Loucy (cell line): ENCODE measurements around the gene CALCA.

Source experiments
- H2AFZ ChIP-seq: fragments of 200-600 bp; sonication (generic); 2 replicates; pipeline ENCODE4 v1.6.0; 2016; ENCODE audit warnings: antibody characterized with exemption, mild to moderate bottlenecking, low read length, moderate library complexity
- H3F3A ChIP-seq: fragments of 200-600 bp; 2 replicates; pipeline ENCODE4 v1.6.0; 2016; ENCODE audit warnings: antibody characterized with exemption, low read depth, mild to moderate bottlenecking
- H3K27me3 ChIP-seq: fragments of 200-600 bp; sonication (generic); 2 replicates; pipeline ENCODE4 v1.6.1; 2014; ENCODE audit warnings: low read length, mild to moderate bottlenecking; ENCODE audit not compliant: insufficient read depth, poor library complexity, severe bottlenecking
- H3K36me3 ChIP-seq: fragments of 200-600 bp; sonication (generic); 2 replicates; pipeline ENCODE4 v1.6.1; 2016; ENCODE audit warnings: low read length; ENCODE audit not compliant: insufficient read depth
- H3K4me1 ChIP-seq: fragments of 200-600 bp; sonication (generic); 2 replicates; pipeline ENCODE4 v1.5.1; 2014; ENCODE audit warnings: low read length, mild to moderate bottlenecking; ENCODE audit not compliant: insufficient read depth, poor library complexity, severe bottlenecking
- H3K4me2 ChIP-seq: fragments of 200-600 bp; sonication (generic); 2 replicates; pipeline ENCODE4 v1.6.0; 2014; ENCODE audit warnings: antibody characterized with exemption, low read length, low read depth, mild to moderate bottlenecking; ENCODE audit not compliant: poor library complexity, severe bottlenecking
- H3K4me3 ChIP-seq: fragments of 200-600 bp; sonication (generic); 2 replicates; pipeline ENCODE4 v1.5.1; 2014; ENCODE audit warnings: low read length, mild to moderate bottlenecking, mixed read lengths; ENCODE audit not compliant: poor library complexity, severe bottlenecking
- H3K79me2 ChIP-seq: fragments of 200-600 bp; sonication (generic); 2 replicates; pipeline ENCODE4 v1.6.1; 2014; ENCODE audit warnings: low read length; ENCODE audit not compliant: insufficient read depth
- H3K9ac ChIP-seq: fragments of 200-600 bp; sonication (generic); 2 replicates; pipeline ENCODE4 v1.6.0; 2014; ENCODE audit warnings: mild to moderate bottlenecking, low read depth, low read length, moderate library complexity; ENCODE audit not compliant: poor library complexity, severe bottlenecking
- H3K9me2 ChIP-seq: fragments of 200-600 bp; sonication (generic); replicated peaks from 2 replicates; pipeline ENCODE4 v1.6.1; 2016; ENCODE audit warnings: low read depth, low read length, mixed read lengths
- H3K9me3 ChIP-seq: fragments of 200-600 bp; sonication (generic); 2 replicates; pipeline ENCODE4 v1.6.1; 2014; ENCODE audit warnings: mild to moderate bottlenecking, antibody characterized with exemption, low read length, low read depth; ENCODE audit not compliant: insufficient read depth
- H4K20me1 ChIP-seq: fragments of 200-600 bp; sonication (generic); 2 replicates; pipeline ENCODE4 v1.6.0; 2014; ENCODE audit warnings: antibody characterized with exemption, low read length, mild to moderate bottlenecking; ENCODE audit not compliant: insufficient read depth, poor library complexity, severe bottlenecking
- CTCF ChIP-seq: fragments of 200-600 bp; sonication (generic); conservative IDR thresholded peaks from 2 replicates; pipeline ENCODE4 v1.5.1; 2014; ENCODE audit warnings: mild to moderate bottlenecking, antibody characterized with exemption, low read length
- EZH2phosphoT487 ChIP-seq: fragments of 200-600 bp; IDR thresholded peaks from 2 replicates; pipeline ENCODE4 v1.6.1; 2018; ENCODE audit warnings: antibody characterized with exemption, mild to moderate bottlenecking, moderate library complexity, borderline replicate concordance

Gene CALCA

GRCh38 chr11:14954581-14954980 is 17.6 kb downstream of the CALCA start:
- Histone ChIP-seq H3F3A (no peaks in the 10 kb centered on the region), H3K4me2 (no peak overlapping the region), H3K4me1 (no peaks in the 10 kb centered on the region), H3K79me2 (no peaks in the 10 kb centered on the region), H4K20me1 (no peaks in the 10 kb centered on the region), H3K9me3 (no peaks in the 10 kb centered on the region), H3K9me2 (no peaks in the 10 kb centered on the region), H2AFZ (no peak overlapping the region), H3K27me3 (no peaks in the 10 kb centered on the region), H3K4me3 (no peak overlapping the region), H3K36me3 (no peaks in the 10 kb centered on the region), H3K9ac (no peak overlapping the region)
- no peak for TF ChIP-seq EZH2phosphoT487
- no peak for TF ChIP-seq CTCF

- TF ChIP-seq CTCF (no peak), EZH2phosphoT487 (no peak)
- Histone ChIP-seq H3K4me1 (no peaks in the 10 kb centered on the region), H3K9ac (no peak overlapping the region), H3K4me2 (no peak overlapping the region), H3K27me3 (no peaks in the 10 kb centered on the region), H3K79me2 (no peaks in the 10 kb centered on the region), H4K20me1 (no peaks in the 10 kb centered on the region), H3K9me3 (no peaks in the 10 kb centered on the region), H2AFZ (no peak overlapping the region), H3K4me3 (no peak overlapping the region), H3F3A (no peaks in the 10 kb centered on the region), H3K9me2 (no peaks in the 10 kb centered on the region), H3K36me3 (no peaks in the 10 kb centered on the region)
Measured at GRCh38 chr11:14953904-14954303, 18.2 kb downstream of the CALCA start.

- Histone ChIP-seq H3K27me3 (no peaks in the 10 kb centered on the region), H3K4me1 (no peaks in the 10 kb centered on the region), H3F3A (no peaks in the 10 kb centered on the region), H4K20me1 (no peaks in the 10 kb centered on the region), H3K9me2 (no peaks in the 10 kb centered on the region), H3K4me2 (no peak overlapping the region), H3K4me3 (no peak overlapping the region), H3K9me3 (no peaks in the 10 kb centered on the region), H3K9ac (no peak overlapping the region), H2AFZ (no peak overlapping the region), H3K79me2 (no peaks in the 10 kb centered on the region), H3K36me3 (no peaks in the 10 kb centered on the region)
- no peak for TF ChIP-seq CTCF
- no peak for TF ChIP-seq EZH2phosphoT487
Measured at GRCh38 chr11:14949437-14950147, 22.6 kb downstream of the CALCA start.
